ENCODE data around the gene SLC8A1. TPM values are rescaled to one million over a fixed set of nuclear protein-coding genes. Genes with fewer than 3 reads are reported as not detected.
A peak's percentile ranks its signal among the peaks of the same experiment; 100 is the strongest.

The SLC8A1 gene
- polyA plus RNA-seq, 3 donors: 16.9 to 18.2 (median 18.0) TPM

GRCh38 chr2:40487602-40488001 is 35.7 kb upstream of the SLC8A1 start:
- Histone ChIP-seq H3K4me1 (ENCODE audit: control insufficient read depth in 1 of 2, insufficient read depth in 2 of 2, low read length in 2 of 2) (peaks cover 56 to 71% of the 10 kb centered on the region in 2 donors), H3K9ac (ENCODE audit: insufficient read depth, low read length, poor library complexity, severe bottlenecking) (no peak overlapping the region), H3K9me3 (replicated peaks in 1 of 2; ENCODE audit: control insufficient read depth in 1 of 2, insufficient read depth in 1 of 2, low read length in 2 of 2) (peaks cover 0 to 3% of the 10 kb centered on the region in 2 donors), H2AFZ (ENCODE audit: insufficient read depth, low read depth, low read length, poor library complexity, severe bottlenecking) (no peak overlapping the region), H3K4me3 (replicated peaks in 1 of 3; ENCODE audit: low read depth in 2 of 3, low read length in 3 of 3) (no peak overlapping the region), H3K27me3 (ENCODE audit: control insufficient read depth in 2 of 2, insufficient read depth in 2 of 2, low read length in 2 of 2) (no peaks in the 10 kb centered on the region), H3K79me2 (ENCODE audit: insufficient read depth, low read length) (no peaks in the 10 kb centered on the region), H3K36me3 (replicated peaks in 1 of 2; ENCODE audit: control insufficient read depth in 1 of 2, insufficient read depth in 2 of 2, low read length in 2 of 2) (no peaks in the 10 kb centered on the region), H4K20me1 (ENCODE audit: insufficient read depth, low read length) (no peaks in the 10 kb centered on the region), H3K27ac (ENCODE audit: low read depth in 1 of 2, low read length in 2 of 2) (peak overlapping the region; percentile 24 to 79), H3K4me2 (replicated peaks; ENCODE audit: extremely low read depth, low read length, poor library complexity, severe bottlenecking) (peak overlapping the region; percentile 65)
- peak; percentile 79 to 89 (median 79) for DNase-seq
- Mint-ChIP-seq H3K4me1 (peaks cover 60% of the 10 kb centered on the region), H3K9me3 (peaks cover 0 to 10% (median 5%) of the 10 kb centered on the region in 7 donors), H3K36me3 (no peaks in the 10 kb centered on the region), H3K27ac (peak overlapping the region; percentile 84 to 96 (median 91)), H3K27me3 (ENCODE audit: low read depth in 3 of 3) (peaks cover 0 to 1% (median 0%) of the 10 kb centered on the region in 3 donors), H3K4me3 (no peak overlapping the region)
- intact Hi-C loops (cut with micrococcal nuclease): loop anchor here (5.0 kb wide), 1 partner anchor 35 kb away; the partner anchor contains the start of gene SLC8A1 (in 2 of the 2)
- 0% methylated on average over 1 of the region's 2 CpGs for WGBS (ENCODE audit: insufficient coverage)
- TF ChIP-seq, protein P1, sequence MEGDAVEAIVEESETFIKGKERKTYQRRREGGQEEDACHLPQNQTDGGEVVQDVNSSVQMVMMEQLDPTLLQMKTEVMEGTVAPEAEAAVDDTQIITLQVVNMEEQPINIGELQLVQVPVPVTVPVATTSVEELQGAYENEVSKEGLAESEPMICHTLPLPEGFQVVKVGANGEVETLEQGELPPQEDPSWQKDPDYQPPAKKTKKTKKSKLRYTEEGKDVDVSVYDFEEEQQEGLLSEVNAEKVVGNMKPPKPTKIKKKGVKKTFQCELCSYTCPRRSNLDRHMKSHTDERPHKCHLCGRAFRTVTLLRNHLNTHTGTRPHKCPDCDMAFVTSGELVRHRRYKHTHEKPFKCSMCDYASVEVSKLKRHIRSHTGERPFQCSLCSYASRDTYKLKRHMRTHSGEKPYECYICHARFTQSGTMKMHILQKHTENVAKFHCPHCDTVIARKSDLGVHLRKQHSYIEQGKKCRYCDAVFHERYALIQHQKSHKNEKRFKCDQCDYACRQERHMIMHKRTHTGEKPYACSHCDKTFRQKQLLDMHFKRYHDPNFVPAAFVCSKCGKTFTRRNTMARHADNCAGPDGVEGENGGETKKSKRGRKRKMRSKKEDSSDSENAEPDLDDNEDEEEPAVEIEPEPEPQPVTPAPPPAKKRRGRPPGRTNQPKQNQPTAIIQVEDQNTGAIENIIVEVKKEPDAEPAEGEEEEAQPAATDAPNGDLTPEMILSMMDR (IDR thresholded peaks at IDR 0.05): no peak

- H3K9me3 Mint-ChIP-seq: peaks cover 0 to 10% (median 5%) of the 10 kb centered on the region in 7 donors
These were observed 34.0 kb upstream of the SLC8A1 start for GRCh38 chr2:40485854-40486253.

More at GRCh38 chr2:40485854-40486253, 34.0 kb upstream of the SLC8A1 start:
- Histone ChIP-seq H3K79me2 (ENCODE audit: insufficient read depth, low read length) (no peaks in the 10 kb centered on the region), H3K9ac (ENCODE audit: insufficient read depth, low read length, poor library complexity, severe bottlenecking) (no peak overlapping the region), H3K4me2 (replicated peaks; ENCODE audit: extremely low read depth, low read length, poor library complexity, severe bottlenecking) (no peak overlapping the region), H3K9me3 (replicated peaks in 1 of 2; ENCODE audit: control insufficient read depth in 1 of 2, insufficient read depth in 1 of 2, low read length in 2 of 2) (peaks cover 0 to 3% of the 10 kb centered on the region in 2 donors), H3K4me1 (ENCODE audit: control insufficient read depth in 1 of 2, insufficient read depth in 2 of 2, low read length in 2 of 2) (peaks cover 70 to 88% of the 10 kb centered on the region in 2 donors), H3K36me3 (replicated peaks in 1 of 2; ENCODE audit: control insufficient read depth in 1 of 2, insufficient read depth in 2 of 2, low read length in 2 of 2) (no peaks in the 10 kb centered on the region), H4K20me1 (ENCODE audit: insufficient read depth, low read length) (no peaks in the 10 kb centered on the region), H3K4me3 (replicated peaks in 1 of 3; ENCODE audit: low read depth in 2 of 3, low read length in 3 of 3) (no peak overlapping the region), H3K27ac (ENCODE audit: low read depth in 1 of 2, low read length in 2 of 2) (peak overlapping the region in 1 of 2 donors; percentile 38), H3K27me3 (ENCODE audit: control insufficient read depth in 2 of 2, insufficient read depth in 2 of 2, low read length in 2 of 2) (no peaks in the 10 kb centered on the region), H2AFZ (ENCODE audit: insufficient read depth, low read depth, low read length, poor library complexity, severe bottlenecking) (no peak overlapping the region)
- intact Hi-C loops (cut with micrococcal nuclease): loop anchor here (5.0 kb wide), 1 partner anchor 34 kb away; the partner anchor contains the start of gene SLC8A1 (in 2 of the 2)
- DNase-seq: peak in 1 of 3 donors; percentile 32
- Mint-ChIP-seq H3K27me3 (ENCODE audit: low read depth in 3 of 3) (peaks cover 0 to 1% (median 0%) of the 10 kb centered on the region in 3 donors), H3K27ac (peak overlapping the region in 5 of 7 donors; percentile 10 to 95 (median 68)), H3K4me3 (no peak overlapping the region), H3K4me1 (peaks cover 73% of the 10 kb centered on the region), H3K36me3 (peaks cover 0 to 3% of the 10 kb centered on the region in 2 donors)
- TF ChIP-seq, protein P1 (IDR thresholded peaks at IDR 0.05): no peak
- WGBS (ENCODE audit: insufficient coverage): 8% methylated on average over 2 of the region's 3 CpGs

All from CD14-positive monocyte (primary cell).